SK-N-SH treated with all-trans-retinoic acid at 6 μM for 48 hours (cell line): ENCODE results near the gene APMAP.

Experiments used
- ATAC-seq: fragments of 200-7000 bp; cut with Tn5 transposase; 3 replicates; pipeline ENCODE4 v1.9.1; 2020; ENCODE audit warnings: mild to moderate bottlenecking, moderate library complexity
- ARNTL ChIP-seq: fragments of 450-650 bp; formaldehyde crosslinking; IDR thresholded peaks from 2 replicates; pipeline ENCODE4 v1.5.0; 2020; ENCODE audit warnings: low read depth, mild to moderate bottlenecking, moderate library complexity, borderline replicate concordance
- BACH2 ChIP-seq: fragments of 250-450 bp; sonication (Bioruptor Pico); IDR thresholded peaks from 2 replicates; pipeline ENCODE4 v1.9.0; 2021; ENCODE audit warnings: mild to moderate bottlenecking, borderline replicate concordance
- CREB5 ChIP-seq: fragments of 250-450 bp; sonication (Bioruptor Pico); IDR thresholded peaks from 2 replicates; pipeline ENCODE4 v1.5.1; 2020; ENCODE audit warnings: low read depth, mild to moderate bottlenecking, moderate library complexity
- CSDC2 ChIP-seq: fragments of 250-450 bp; sonication (Bioruptor Pico); IDR thresholded peaks from 2 replicates; pipeline ENCODE4 v1.5.0; 2020; ENCODE audit warnings: mild to moderate bottlenecking, moderate library complexity
- ESRRG ChIP-seq: fragments of 250-450 bp; sonication (Bioruptor Pico); IDR thresholded peaks from 2 replicates; pipeline ENCODE4 v1.6.1; 2021; ENCODE audit warnings: mild to moderate bottlenecking
- GLIS3 ChIP-seq: fragments of 250-450 bp; sonication (Bioruptor Pico); IDR thresholded peaks from 2 replicates; pipeline ENCODE4 v1.5.0; 2020; ENCODE audit warnings: mild to moderate bottlenecking, moderate library complexity
- ISL1 ChIP-seq: fragments of 250-450 bp; sonication (Bioruptor Pico); IDR thresholded peaks from 2 replicates; pipeline ENCODE4 v2.1.2; 2022; ENCODE audit warnings: mild to moderate bottlenecking, moderate library complexity
- OSR1 ChIP-seq: fragments of 250-450 bp; sonication (Bioruptor Pico); IDR thresholded peaks from 2 replicates; pipeline ENCODE4 v1.8.0; 2022; ENCODE audit warnings: moderate library complexity, mild to moderate bottlenecking, inconsistent platforms
- PATZ1 ChIP-seq: fragments of 250-450 bp; sonication (Bioruptor Pico); IDR thresholded peaks from 2 replicates; pipeline ENCODE4 v1.8.0; 2020; ENCODE audit warnings: mild to moderate bottlenecking, moderate library complexity, borderline replicate concordance
- PPARA ChIP-seq: fragments of 250-450 bp; sonication (Bioruptor Pico); IDR thresholded peaks from 2 replicates; pipeline ENCODE4 v1.5.0; 2020; ENCODE audit warnings: mild to moderate bottlenecking, borderline replicate concordance
- RARB ChIP-seq: fragments of 250-450 bp; sonication (Bioruptor Pico); IDR thresholded peaks from 2 replicates; pipeline ENCODE4 v1.8.0; 2021; ENCODE audit warnings: mild to moderate bottlenecking, moderate library complexity
- TCF4 ChIP-seq: fragments of 250-450 bp; sonication (Bioruptor Pico); IDR thresholded peaks from 2 replicates; pipeline ENCODE4 v1.8.0; 2021; ENCODE audit warnings: mild to moderate bottlenecking, moderate library complexity, borderline replicate concordance
- TOX ChIP-seq: fragments of 250-450 bp; sonication (Bioruptor Pico); IDR thresholded peaks from 2 replicates; pipeline ENCODE4 v1.8.0; 2021; ENCODE audit warnings: mild to moderate bottlenecking, moderate library complexity, borderline replicate concordance
- TSHZ2 ChIP-seq: fragments of 250-450 bp; sonication (Bioruptor Pico); IDR thresholded peaks from 2 replicates; pipeline ENCODE4 v1.5.0; 2020; ENCODE audit warnings: mild to moderate bottlenecking, moderate library complexity
- ZC3H10 ChIP-seq: fragments of 250-450 bp; sonication (Bioruptor Pico); IDR thresholded peaks from 2 replicates; pipeline ENCODE4 v1.5.1; 2021; ENCODE audit warnings: mild to moderate bottlenecking, moderate library complexity
- ZFP3 ChIP-seq: fragments of 250-450 bp; sonication (Bioruptor Pico); IDR thresholded peaks from 2 replicates; pipeline ENCODE4 v1.5.0; 2020; ENCODE audit warnings: mild to moderate bottlenecking, moderate library complexity
- ZFP30 ChIP-seq: fragments of 450-650 bp; formaldehyde crosslinking; IDR thresholded peaks from 2 replicates; pipeline ENCODE4 v1.5.0; 2022; ENCODE audit warnings: mild to moderate bottlenecking, moderate library complexity
- ZNF565 ChIP-seq: fragments of 450-650 bp; formaldehyde crosslinking; conservative IDR thresholded peaks from 2 replicates; pipeline ENCODE4 v1.5.0; 2020; ENCODE audit warnings: low read depth, mild to moderate bottlenecking, moderate library complexity
- ZNF70 ChIP-seq: fragments of 450-650 bp; formaldehyde crosslinking; IDR thresholded peaks from 2 replicates; pipeline ENCODE4 v1.5.0; 2020; ENCODE audit warnings: mild to moderate bottlenecking, moderate library complexity
- ZNF8 ChIP-seq: fragments of 450-650 bp; formaldehyde crosslinking; IDR thresholded peaks from 2 replicates; pipeline ENCODE4 v1.5.0; 2020; ENCODE audit warnings: mild to moderate bottlenecking, moderate library complexity

Gene APMAP

GRCh38 chr20:24962510-24962909 lies 30.0 kb downstream of the APMAP start:
- ATAC-seq, result no peak
- TF ChIP-seq ZNF8 (CRISPR knock-in tag) (no peak), ISL1 (no peak), BACH2 (CRISPR knock-in tag) (no peak), ZC3H10 (CRISPR knock-in tag) (no peak), PPARA (CRISPR knock-in tag) (no peak), ZNF565 (CRISPR knock-in tag) (no peak), TSHZ2 (CRISPR knock-in tag) (no peak), ZFP3 (no peak), PATZ1 (no peak), ESRRG (CRISPR knock-in tag) (no peak), ZFP30 (CRISPR knock-in tag) (no peak), CREB5 (CRISPR knock-in tag) (no peak), ZNF70 (no peak), GLIS3 (CRISPR knock-in tag) (no peak), OSR1 (CRISPR knock-in tag) (no peak), RARB (no peak), CSDC2 (no peak)

GRCh38 chr20:24962182-24962492 lies 30.4 kb downstream of the APMAP start:
- no peak for TF ChIP-seq ARNTL (CRISPR knock-in tag)
- no peak for TF ChIP-seq CREB5 (CRISPR knock-in tag)
- no peak for TF ChIP-seq TSHZ2 (CRISPR knock-in tag)
- TF ChIP-seq ZNF70, result no peak
- no peak for TF ChIP-seq ESRRG (CRISPR knock-in tag)
- no peak for TF ChIP-seq TCF4
- no peak for TF ChIP-seq GLIS3 (CRISPR knock-in tag)
- no peak for TF ChIP-seq TOX (CRISPR knock-in tag)
- TF ChIP-seq ZNF8 (CRISPR knock-in tag), result no peak
- TF ChIP-seq RARB, result no peak
- no peak for TF ChIP-seq ZC3H10 (CRISPR knock-in tag)
- TF ChIP-seq PPARA (CRISPR knock-in tag), result no peak
- ATAC-seq, result no peak

GRCh38 chr20:24961384-24962181 lies 31.0 kb downstream of the APMAP start:
- TF ChIP-seq ZNF8 (CRISPR knock-in tag), result no peak
- no peak for TF ChIP-seq ESRRG (CRISPR knock-in tag)
- ATAC-seq, result no peak
